NCI-H510A treated with DMSO at 0.1 percent for 48 hours (cell line): ENCODE measurements around the gene SMAD3.
"Not testable (repeated sequence)": the region's sequence is repeated elsewhere in the genome, so short reads cannot be mapped to it uniquely, and the experiment has no call there.

ENCODE experiments used
- DNase-seq: peaks from one replicate; lab custom pipeline; 2025; lab: John Stamatoyannopoulos, UW

Gene SMAD3

DNA sequence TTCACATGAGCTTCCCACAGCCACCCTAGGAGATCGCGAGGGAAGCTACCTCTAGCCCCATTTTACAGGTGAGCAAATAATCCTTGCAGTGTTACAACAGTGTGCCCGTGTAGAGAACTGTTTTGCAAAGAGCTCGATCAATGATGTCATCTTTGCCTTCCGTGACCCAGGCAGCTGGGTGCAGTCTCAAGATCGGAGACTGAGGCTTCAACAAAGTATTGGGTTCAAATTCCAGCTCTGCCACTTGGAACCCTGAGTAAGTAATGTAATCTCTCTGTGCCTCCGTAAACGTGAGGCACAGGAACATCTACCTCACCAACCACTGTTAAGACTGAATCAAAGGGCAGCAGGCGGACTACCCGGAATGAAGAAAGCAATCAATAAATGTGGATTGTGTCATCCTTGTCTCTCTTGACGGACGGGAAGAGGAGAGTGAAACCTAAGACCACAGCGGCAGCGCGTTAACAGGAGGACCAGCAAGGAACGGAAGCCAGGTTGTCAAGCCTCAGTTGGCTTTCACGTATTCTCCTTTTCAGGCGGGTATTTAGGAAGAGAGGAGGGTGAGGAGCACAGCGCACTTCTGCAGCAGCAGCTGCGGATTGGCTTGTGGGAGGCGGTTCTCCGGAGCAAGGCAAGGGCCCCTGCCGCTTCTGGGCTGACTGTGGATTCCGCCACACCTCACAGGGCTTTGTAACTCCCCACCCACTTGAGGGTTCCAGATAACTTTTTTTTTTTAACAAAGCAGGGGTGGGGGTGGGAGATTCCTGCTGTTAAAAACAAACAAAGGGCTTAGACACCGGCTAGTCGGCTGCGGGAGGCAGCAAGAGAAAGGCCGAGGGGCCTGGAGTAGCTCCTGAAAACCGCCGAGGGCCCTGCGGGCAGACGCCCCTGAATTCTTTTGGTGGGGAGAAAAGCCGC is 1.5 kb upstream of the SMAD3 start:
- DNase-seq, result peak; percentile 81

DNA sequence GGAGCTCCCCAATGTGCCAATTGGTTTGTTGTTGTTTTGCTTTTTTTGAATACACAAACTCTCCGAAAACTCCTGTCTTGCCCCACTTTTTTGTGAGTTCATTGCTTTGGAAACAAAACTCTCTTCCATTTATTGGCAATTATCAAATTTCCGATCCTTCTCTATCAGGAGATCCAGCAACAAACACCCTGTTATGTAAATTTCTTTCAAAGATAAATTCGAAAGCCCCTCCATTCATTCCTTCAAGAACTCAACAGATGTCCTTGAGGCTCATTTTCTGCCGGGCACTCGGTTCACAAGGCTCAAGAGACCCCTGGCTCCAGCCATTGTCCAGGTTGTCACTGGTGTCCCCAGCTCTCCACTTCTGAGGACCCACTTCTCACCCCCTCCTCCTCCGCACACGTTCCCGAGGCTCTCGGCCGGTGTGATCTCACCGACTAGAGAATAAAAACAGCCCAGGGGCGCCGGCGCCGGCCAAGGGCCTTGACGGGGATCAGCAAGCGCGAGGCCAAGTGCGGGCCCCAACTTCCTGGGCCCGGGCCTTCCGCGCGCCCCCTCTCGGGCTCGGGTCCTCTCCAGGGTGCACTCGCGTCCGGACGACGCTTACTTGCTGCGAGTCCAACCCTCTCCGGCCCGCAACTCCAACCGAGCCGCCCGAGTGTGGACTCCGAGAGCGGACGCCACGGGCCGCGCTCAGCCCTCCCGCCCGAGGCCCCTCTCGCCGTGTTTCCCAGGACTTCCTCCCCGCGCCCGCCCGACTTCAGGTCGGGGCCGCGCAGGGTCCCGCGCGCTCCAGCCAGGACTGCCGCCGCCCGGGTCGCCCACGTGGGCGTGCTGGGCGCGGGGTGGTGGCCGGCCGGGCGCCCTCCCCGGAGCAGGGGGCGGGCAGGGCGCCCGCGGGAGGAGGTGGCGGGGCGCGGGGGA is 533 bp upstream of the SMAD3 start:
- DNase-seq, result no peak

DNA sequence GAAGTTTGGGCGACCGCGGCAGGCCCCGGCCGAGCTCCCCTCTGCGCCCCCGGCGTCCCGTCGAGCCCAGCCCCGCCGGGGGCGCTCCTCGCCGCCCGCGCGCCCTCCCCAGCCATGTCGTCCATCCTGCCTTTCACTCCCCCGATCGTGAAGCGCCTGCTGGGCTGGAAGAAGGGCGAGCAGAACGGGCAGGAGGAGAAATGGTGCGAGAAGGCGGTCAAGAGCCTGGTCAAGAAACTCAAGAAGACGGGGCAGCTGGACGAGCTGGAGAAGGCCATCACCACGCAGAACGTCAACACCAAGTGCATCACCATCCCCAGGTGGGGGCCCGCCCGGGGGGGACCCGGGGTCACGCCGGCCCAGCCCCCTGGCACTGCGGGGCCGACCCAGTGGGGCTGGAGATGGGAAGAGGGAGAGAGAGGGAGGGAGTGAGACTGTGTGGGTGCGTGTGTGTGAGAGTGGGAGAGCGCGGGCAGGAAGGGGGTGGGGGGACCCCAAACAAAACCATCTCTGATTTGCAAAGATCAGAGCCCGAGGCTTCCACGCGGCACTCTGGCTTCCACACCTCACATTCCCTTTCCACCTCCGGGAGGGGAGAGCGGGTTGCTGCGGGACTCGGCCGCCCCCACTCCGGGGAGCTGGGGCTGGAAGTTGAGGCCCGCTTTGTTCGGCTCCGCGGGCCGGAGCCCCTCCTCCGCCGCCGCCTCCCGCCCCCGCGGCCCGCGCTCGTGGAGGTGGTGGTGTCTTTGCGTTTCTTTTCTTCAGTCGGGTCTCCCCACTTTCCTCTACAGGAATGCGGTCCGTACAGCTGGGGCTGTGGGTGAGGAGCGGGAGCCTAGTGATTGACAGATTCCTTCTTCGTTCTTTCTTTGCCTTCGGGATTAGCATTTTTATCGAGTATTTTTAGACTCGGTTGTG is 898 bp downstream of the SMAD3 start:
- DNase-seq, result no peak

DNA sequence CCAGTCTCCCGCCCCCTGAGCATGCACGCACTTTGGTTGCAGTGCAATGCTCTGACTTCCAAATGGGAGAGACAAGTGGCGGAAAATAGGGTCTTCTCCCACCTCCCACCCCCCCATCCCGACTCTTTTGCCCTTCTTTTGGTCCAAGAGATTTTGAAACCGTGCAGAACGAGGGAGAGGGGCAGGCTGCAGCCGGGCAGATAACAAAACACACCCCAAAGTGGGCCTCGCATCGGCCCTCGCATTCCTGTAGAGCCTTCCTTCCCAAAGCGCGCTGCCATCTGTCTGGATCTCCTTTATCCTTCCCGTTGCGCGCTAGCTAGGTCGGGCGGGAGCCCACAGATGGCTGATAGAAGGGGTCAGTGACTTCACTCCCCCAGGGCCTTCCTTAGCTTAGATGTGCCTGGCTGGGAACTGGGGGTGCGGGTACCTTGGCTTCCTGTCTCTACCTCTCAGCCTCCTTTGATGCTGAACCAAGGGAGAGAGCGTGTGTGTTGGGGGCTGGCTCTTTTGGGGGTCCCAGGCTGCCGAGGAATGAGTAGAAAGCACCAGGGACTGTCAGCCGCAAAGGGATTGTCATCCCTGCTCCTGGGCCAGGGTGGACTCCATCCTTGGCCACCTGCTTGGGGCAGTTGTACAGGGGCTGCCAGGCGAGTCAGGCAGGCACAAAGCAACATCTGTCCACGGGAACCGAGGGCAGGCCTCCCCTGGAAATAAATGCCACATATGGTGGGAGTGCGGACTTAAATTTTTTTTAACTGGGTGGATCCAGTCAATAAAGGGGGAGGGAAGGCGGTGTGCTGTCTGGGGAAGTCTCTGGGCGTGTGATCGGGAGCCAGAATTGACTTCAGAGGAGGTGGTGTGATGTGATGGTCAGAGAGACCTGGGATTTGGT is 1.8 kb downstream of the SMAD3 start:
- no peak for DNase-seq

DNA sequence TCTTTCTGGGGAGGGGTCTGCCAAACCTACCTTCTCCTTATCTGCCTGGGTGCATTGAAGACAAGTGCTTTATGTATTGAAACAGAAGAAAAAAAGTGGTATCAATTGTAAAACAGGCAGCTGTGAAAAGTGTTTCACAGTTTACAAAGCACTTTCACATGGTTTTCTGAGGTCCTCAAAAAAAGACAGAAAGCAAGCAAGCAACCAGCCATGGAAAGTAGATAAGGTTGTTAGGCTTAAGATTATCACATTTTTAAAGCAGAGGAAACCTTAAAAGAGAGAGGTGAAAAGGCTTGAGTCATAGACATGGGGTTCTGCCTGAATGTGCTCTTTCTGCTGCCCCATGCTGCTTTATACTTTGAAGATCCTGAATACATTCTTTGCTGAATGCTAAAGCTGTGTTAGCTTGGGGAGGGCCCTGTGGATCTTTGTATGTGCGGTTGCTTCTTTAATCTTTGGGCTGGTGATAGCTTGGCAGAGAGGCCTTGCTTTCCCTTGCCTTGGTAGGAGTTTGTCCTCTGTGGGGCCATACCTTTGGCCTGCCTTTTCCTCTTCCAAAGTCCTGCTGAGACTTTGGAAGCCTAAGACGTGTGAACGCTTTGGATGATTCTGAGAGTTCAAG is 2.6 kb downstream of the SMAD3 start:
- DNase-seq, result no peak

DNA sequence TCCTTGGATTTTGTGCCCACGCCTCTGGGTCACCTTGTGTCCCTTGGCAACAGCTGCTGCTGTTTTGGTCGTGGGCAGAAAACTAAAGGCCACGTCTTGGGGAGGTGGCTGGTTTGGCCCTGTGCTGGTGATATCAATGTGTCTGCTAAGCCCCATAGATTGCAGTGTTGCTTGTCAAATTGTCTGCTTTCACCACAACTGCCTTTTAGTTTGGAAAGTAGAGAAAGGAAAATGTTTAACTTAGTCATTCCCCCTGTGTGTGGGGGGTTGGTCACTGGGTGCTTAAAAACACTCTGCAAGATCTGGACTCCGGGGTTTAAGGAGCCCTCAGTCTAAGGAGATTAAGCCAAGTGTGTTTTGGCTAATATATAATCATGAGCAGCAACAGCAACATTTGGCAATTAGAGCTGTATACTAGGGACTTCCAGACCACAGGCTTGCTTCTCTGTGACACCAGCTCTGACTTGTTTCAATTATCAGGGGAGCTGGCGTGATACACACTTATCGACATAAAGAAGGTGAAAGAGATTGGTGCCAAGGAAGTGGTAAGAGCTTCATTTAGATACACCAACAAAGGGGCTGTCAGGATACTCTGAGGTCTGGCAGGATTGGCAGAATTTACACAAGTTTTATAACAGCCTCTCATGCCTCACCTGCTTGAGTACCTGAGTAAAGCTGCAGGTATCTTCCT is 3.5 kb downstream of the SMAD3 start:
- DNase-seq, result no peak

DNA sequence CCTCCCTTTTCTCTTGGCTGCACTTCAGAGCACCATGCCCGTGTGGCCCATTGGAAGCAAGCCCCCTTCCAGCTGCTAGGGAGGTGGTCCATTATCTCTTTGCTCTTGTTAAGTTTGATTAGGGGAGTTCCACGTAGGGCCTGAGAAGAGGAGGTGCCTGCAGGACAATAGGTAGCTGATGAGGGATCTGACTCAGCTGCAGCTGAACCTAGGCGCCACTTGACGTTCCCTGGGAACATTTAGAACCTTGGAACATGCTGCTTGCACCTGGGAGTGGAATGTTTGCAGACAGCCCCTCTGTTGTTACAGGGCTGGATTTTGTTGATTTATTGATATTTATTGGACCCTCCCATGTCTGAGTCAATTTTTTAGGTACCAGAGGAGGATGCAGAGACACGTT is 4.7 kb downstream of the SMAD3 start:
- no peak for DNase-seq

DNA sequence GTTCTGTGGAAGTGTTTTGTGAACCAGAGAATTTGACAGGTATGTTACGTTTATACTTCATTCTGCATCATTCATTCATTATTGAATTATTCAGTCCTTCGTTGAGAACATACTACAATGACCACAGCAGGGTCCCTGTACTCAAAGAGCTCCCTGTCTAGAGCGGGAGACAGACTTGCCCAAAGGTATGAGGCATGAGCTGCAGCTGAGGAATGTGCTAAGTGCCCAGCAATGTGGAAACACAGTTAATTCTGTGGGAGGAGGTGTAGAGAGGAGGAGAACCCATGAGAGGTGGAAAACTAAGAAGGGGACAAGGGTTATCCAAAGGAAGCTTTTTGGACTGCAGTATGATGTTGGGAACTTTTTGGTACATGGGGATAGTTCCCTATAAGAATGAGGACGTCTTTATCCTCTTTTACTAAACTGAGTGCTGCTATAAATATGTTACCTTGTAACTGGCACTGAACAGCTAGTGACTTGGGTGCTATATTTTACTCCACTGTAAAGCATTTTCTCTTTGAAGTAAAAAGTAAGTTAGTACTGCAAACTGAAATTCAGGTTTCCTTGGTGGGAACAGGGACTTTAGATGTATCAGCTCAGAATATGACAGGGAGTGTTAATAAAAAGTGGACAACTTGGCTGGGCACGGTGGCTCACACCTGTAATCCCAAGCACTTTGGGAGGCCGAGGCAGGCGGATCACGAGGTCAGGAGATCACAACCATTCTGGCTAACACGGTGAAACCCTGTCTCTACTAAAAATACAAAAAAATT is 5.7 kb downstream of the SMAD3 start:
- no peak for DNase-seq

DNA sequence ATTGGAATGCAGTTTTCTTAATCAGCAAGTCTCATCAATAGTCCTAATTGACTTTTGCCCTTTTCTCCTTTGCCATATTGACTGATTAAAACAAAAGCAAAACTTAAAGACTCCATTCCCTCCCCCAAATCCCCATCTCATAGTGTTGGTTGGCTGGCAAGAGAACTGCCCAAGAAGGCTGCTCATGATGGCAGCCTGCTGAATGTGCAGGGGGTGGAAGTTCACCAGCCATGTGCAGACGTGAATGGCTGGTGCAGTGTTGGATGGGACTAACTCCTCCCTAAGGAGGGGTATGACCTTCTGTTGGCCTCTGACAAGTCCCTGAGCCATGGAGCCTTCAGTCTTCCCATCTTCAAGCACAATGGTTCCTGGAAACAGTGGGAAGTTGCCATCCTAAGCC is 7.0 kb downstream of the SMAD3 start:
- no peak for DNase-seq

DNA sequence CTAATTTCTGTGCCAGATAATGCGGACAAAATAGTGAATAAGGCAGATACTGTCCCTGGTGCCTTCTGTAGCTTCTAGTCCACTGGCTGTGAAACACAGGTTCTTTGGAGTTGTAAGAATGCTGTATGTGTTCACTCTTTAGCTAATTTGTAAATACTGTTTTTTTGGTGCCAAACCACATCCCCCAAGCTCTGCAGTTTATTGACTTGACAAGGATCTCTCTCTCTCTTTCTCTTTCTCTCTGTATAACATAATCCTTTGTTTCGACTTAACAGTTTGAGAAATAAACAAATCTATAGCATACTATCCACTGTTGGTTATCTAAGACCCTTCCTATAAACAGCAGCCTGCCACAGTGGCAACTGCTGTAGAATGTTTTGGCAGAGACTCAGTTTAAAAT is 7.6 kb downstream of the SMAD3 start:
- DNase-seq, result no peak

DNA sequence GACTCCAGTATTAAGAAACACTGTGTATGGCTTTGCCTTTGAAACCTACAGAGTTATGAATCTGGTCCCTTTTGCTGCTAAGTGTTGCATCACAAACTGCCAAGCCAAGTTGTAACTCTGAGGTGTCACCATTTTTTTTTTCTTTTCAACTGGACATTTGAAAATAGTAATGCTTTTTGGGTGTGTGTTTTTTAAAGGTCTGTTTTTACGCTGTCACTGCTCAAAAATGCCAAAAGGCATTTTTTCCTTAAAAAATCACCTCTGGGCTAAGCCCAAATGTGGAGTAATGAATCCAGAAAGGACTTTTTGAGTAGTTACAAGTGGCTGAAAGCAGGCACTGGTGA is 9.5 kb downstream of the SMAD3 start:
- DNase-seq, result no peak

DNA sequence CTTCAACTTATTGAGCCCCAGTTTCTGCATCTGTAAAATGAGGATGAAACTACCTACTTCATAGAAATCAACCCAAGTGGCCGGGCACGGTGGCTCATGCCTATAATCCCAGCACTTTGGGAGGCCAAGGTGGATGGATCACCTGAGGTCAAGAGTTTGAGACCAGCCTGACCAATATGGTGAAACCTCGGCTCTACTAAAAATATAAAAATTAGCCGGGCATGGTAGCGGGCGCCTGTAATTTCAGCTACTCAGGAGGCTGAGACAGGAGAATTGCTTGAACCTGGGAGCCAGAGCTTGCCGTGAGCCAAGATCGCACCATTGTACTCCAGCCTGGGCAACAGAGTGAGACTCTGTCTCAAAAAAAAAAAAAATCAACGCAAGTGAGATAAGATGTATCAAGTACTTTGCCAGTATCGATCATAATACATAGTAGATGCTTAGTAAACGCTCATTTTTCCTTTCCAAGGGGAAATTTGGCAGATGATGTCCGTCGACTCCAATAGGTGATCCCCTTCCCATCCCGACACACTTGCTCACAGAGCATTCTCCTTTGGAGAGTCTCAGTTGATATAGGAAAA is 10.2 kb downstream of the SMAD3 start:
- DNase-seq, result not testable (repeated sequence)

DNA sequence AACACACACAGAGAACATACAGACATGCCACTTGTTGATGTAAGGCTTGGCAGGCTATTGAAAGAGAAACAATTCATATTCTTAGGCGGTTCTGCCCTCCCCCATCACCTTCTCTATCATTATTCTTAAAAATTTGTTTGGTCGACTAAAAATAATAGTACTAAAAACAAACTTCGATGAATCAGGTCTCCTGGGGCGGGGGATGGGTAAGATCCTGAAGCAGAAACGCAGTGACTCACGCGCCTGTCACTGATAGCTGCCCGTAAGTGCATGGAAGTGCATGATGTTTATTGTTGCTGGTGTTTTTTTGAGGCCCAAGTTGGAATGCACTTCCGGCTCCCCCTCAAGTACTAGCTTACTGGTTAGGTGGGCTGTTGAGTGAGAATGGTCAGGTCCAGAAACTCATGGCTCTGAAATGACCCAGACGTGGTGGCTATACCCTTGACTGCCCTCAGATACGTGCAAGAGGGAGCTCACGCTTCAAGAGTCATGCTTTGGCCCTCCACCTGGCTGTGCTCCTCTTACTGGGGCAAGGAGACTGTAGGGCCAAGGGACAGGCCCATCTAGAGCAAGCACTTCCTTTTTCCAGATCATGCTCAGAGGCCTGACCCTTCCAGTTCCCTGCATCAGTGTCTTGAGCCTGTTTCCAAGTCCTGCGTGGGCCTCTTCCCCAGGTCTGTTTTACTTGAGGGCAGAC is 10.9 kb downstream of the SMAD3 start:
- DNase-seq, result no peak

DNA sequence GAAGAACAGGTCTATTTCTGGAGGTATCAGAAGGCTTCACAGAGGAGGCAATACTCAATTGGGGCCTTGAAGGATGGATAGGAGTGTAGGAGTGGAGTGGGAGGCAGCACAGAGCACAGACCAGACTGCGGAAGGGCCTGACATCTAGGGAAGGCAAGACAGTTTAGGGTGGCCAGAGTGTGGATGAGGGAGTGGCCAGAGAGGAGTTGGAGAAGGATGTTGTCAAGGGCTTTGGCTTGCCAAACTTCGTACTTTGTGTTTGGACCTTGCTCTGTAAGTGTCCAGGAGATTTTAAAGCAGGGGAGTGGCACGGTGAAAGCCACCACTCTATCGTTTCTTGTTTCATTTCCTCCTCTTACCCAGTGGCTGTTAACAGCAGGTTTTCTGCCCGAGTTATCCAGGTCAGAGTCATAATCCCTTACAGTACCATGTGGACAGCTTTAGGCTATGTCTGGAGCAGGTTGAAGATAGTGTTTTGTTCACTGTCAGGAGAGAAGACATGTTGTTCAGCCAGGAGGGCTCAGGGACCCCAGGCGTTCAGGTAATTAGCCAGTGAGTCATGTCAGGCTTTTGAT is 12.3 kb downstream of the SMAD3 start:
- no peak for DNase-seq

DNA sequence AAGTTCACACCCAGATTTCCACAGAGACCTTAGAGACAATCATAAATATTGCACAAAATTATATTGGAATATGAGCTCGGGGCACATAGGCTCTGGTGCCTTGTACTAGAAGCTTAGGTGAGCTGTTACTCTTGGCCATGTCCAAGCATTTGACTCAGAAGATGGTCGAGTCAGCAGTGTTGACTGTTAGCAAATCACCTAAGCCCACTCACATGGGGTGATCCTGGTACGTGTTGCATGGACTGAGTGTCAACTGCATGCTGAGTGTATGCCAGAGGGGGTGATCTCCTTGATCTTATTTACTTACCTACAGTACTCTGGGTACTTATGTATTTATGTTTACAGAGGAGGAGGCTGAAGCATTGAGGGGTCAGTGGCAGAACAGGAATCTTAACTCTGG is 14.0 kb downstream of the SMAD3 start:
- DNase-seq, result no peak

DNA sequence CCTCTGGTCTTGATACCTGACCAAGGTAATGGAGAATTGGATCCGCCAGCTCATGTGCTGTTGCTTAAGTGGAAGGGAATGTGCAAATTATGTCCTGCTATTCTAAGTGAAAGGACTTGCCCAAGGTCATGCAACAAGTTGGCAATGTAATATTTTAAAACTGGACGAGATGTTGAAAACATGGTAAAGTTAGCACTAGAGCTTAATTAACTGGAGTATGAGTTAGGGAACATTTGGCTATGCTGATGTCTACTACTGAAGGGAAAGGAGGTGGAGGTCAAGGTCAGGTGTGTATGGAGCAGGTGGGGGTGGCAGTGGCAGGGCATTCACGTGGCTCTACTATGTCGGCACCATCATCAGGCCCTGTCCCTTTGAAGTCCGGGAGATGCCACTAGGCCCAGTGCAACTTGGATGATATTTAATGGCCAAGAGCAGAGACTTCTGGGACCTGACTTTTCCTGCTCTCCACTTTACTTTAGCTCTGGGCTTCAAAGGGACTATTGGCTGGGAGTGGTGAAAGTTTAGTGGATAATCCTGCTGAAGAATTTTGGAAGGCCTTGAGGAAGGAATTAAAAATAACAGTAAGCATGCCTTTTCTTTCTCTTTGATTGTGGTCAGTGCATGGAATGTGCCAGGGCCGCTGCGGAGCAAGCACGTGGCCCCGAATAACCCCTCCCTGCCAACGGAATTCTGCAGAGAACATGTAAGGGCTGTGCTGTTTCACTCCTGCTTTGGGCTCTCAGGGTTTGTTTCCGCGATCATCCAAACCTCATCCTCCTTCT is 14.9 kb downstream of the SMAD3 start:
- DNase-seq, result no peak

DNA sequence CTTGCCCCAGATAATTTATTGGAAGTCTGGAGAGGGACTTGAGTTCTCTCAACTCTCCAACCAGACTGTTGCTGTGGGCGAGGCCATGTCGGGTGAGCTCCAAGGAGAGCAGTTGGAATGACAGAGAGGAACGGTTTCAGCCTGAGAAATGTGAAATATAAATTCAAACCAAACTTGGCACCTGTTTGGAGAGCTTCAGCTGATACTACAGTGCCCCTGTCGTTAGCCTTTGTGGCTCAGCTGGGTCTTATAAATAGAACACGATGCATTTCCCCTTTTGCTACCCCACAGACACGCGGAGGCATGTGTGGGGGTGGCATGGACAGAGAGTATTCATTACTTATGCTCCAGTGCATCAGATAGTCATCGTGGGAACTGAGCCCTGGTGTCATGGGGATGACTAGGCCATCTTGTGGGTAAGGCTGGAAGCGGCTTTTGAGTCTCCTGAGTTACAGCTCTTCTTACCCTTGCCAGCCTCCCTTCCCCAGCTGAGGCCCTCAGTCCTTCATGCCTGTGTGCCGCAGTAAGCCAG is 15.6 kb downstream of the SMAD3 start:
- no peak for DNase-seq
